K562 (cell line): ENCODE data around the gene TCF3. TPM values are rescaled to one million over a fixed set of nuclear protein-coding genes. Genes with fewer than 3 reads are reported as not detected.

Experiments used
- ATAC-seq: fragments of 200-7000 bp; cut with Tn5 transposase; 3 replicates; pipeline ENCODE4 v1.9.1; 2020; ENCODE audit warnings: moderate library complexity
- BruUV-seq: library from RNA; stranded (reverse); fragments of 400-500 nt; replicated peaks from 2 replicates; lab custom pipeline; 2021; lab: Mats Ljungman, UMichigan
- CTCF ChIA-PET: fragments of 300-600 bp; formaldehyde crosslinking; extraction: SDS; loops from one replicate; lab custom pipeline; 2021; ENCODE audit warnings: low intra/inter-chr PET ratio; lab: Yijun Ruan, JAX
- POLR2A ChIA-PET: fragments of 300-600, 350-650 bp; sonication (Branson Sonifier 250); formaldehyde crosslinking; extraction: SDS; loops from one replicate; lab custom pipeline; 2021; ENCODE audit warnings: antibody characterized with exemption, inconsistent platforms; lab: Yijun Ruan, JAX
- DNase-seq, 4 experiments: peaks; one replicate each; pipeline versions ENCODE4 v3.0.0 to v3.0.0-alpha.2; 2011 to 2018; ENCODE audit warnings: low spot score in 3 of 4, mixed read lengths in 3 of 4; ENCODE audit errors: extremely low read depth in 1 of 4
- FAIRE-seq: peaks from 2 replicates; lab custom pipeline; 2011; peaks lifted over from hg19 to GRCh38; lab: Jason Lieb, UNC
- H2AFZ ChIP-seq: 2 replicates; pipeline ENCODE4 v1.6.0; 2011; ENCODE audit warnings: low read depth, low read length, control low read depth, inconsistent platforms
- H3K27ac ChIP-seq: fragments of 200-600 bp; 3 replicates; pipeline ENCODE4 v1.8.0; 2011; ENCODE audit warnings: low read depth, mild to moderate bottlenecking, control low read depth, inconsistent platforms, low read length, moderate library complexity, mixed read lengths; ENCODE audit errors: extremely low read depth
- H3K27me3 ChIP-seq, 2 experiments: fragments of 300-600 bp in 1 of 2; 2 replicates in 1 of 2; 3 replicates in 1 of 2; pipeline versions ENCODE4 v1.6.0 to v1.8.0; 2011; ENCODE audit warnings: inconsistent platforms in 2 of 2, low read length in 2 of 2, mild to moderate bottlenecking in 1 of 2, mixed read lengths in 1 of 2, moderate library complexity in 1 of 2; ENCODE audit not compliant: control insufficient read depth in 2 of 2, insufficient read depth in 2 of 2
- H3K36me3 ChIP-seq: fragments of 300-600 bp; 3 replicates; pipeline ENCODE4 v1.8.0; 2011; ENCODE audit warnings: mild to moderate bottlenecking, low read length, inconsistent platforms; ENCODE audit not compliant: control insufficient read depth, insufficient read depth
- H3K4me1 ChIP-seq, 2 experiments: fragments of 200-600 bp in 1 of 2; replicated peaks in 1 of 2; 2 replicates in 1 of 2; 3 replicates in 1 of 2; pipeline versions ENCODE4 v1.5.1 to v1.8.0; 2011; ENCODE audit warnings: inconsistent platforms in 2 of 2, low read length in 2 of 2, mild to moderate bottlenecking in 1 of 2, mixed read lengths in 1 of 2, moderate library complexity in 1 of 2; ENCODE audit not compliant: control insufficient read depth in 2 of 2, insufficient read depth in 2 of 2
- H3K4me2 ChIP-seq: 2 replicates; pipeline ENCODE4 v1.6.1; 2011; ENCODE audit warnings: low read length, control low read depth, inconsistent platforms, mixed read lengths; ENCODE audit not compliant: insufficient read depth
- H3K4me3 ChIP-seq: fragments of 200-600 bp; sonication (generic), shearing (Covaris generic); 2 replicates; pipeline ENCODE4 v1.5.1; 2016; ENCODE audit warnings: control low read depth, inconsistent platforms
- H3K79me2 ChIP-seq: fragments of 200-600 bp; 3 replicates; pipeline ENCODE4 v1.8.0; 2011; ENCODE audit warnings: low read length, inconsistent platforms; ENCODE audit not compliant: control insufficient read depth, insufficient read depth
- H3K9ac ChIP-seq, 2 experiments: 2 replicates each; pipeline versions ENCODE4 v1.6.0 to v1.6.1; 2011; ENCODE audit warnings: low read depth in 2 of 2, low read length in 2 of 2, control low read depth in 1 of 2, inconsistent platforms in 1 of 2, mild to moderate bottlenecking in 1 of 2, mixed read lengths in 1 of 2; ENCODE audit not compliant: insufficient read depth in 1 of 2
- H3K9me1 ChIP-seq: one replicate; pipeline ENCODE4 v1.6.0; 2011; ENCODE audit warnings: inconsistent platforms, mild to moderate bottlenecking, low read length, moderate library complexity; ENCODE audit not compliant: control insufficient read depth, insufficient read depth
- H3K9me3 ChIP-seq: replicated peaks from 2 replicates; pipeline ENCODE4 v1.5.1; 2011; ENCODE audit warnings: low read depth, low read length, inconsistent platforms; ENCODE audit not compliant: control insufficient read depth, insufficient read depth
- H4K20me1 ChIP-seq: replicated peaks from 2 replicates; pipeline ENCODE4 v1.6.1; 2011; ENCODE audit warnings: low read length, inconsistent platforms, mixed read lengths; ENCODE audit not compliant: control insufficient read depth, insufficient read depth
- CBX3 ChIP-seq, 2 experiments: IDR thresholded peaks; 1 replicate in 1 of 2; 2 replicates in 1 of 2; pipeline ENCODE4 v1.6.1; 2012; ENCODE audit warnings: inconsistent platforms in 2 of 2, low read length in 2 of 2, borderline replicate concordance in 1 of 2, control low read depth in 1 of 2
- HNRNPK ChIP-seq: fragments of 200-400 bp; formaldehyde crosslinking; IDR thresholded peaks from one replicate; pipeline ENCODE4 v1.6.1; 2018; ENCODE audit warnings: mild to moderate bottlenecking, low read depth, low read length; ENCODE audit not compliant: poor library complexity, severe bottlenecking
- MAFK ChIP-seq: IDR thresholded peaks from 2 replicates; pipeline ENCODE4 v1.6.1; 2011; ENCODE audit warnings: low read length, improper control_type of control experiment
- POLR2G ChIP-seq: fragments of 200-400 bp; formaldehyde crosslinking; IDR thresholded peaks from 2 replicates; pipeline ENCODE4 v1.6.1; 2017; ENCODE audit warnings: low read depth, mild to moderate bottlenecking, antibody characterized with exemption, low read length, moderate library complexity
- RBM25 ChIP-seq: fragments of 200-400 bp; formaldehyde crosslinking; IDR thresholded peaks from 2 replicates; pipeline ENCODE4 v1.6.1; 2018; ENCODE audit warnings: low read length, low read depth, moderate library complexity; ENCODE audit not compliant: severe bottlenecking
- SNRNP70 ChIP-seq: fragments of 200-400 bp; formaldehyde crosslinking; optimal IDR thresholded peaks from 2 replicates; pipeline ENCODE3; 2017; ENCODE audit warnings: low read depth, low read length
- TARDBP ChIP-seq: fragments of 450-650 bp; IDR thresholded peaks from 2 replicates; pipeline ENCODE4 v1.6.1; 2016
- TRIM25 ChIP-seq: fragments of 450-650 bp; IDR thresholded peaks from 2 replicates; pipeline ENCODE4 v1.7.0; 2016; ENCODE audit warnings: borderline replicate concordance
- WGBS: fragments of 100-300 bp; shearing (Covaris generic); methylation state at CpG from one replicate; pipeline ENCODE4 v1.1.6; 2016; ENCODE audit warnings: low coverage, mixed read lengths; ENCODE audit not compliant: insufficient coverage; ENCODE audit errors: missing lambda C conversion rate; 5-methylcytosine and 5-hydroxymethylcytosine counted together
- in situ Hi-C: fragments of 300-500 bp; cut with MboI; formaldehyde crosslinking; loops from 4 replicates; pipeline ENCODE4 v1.15.0; 2018; ENCODE audit warnings: inconsistent platforms, mixed read lengths
- intact Hi-C: fragments of 100-400 bp; cut with micrococcal nuclease; formaldehyde crosslinking; loops from 2 replicates; pipeline ENCODE4 v1.14.2; 2022
- polyA plus RNA-seq, 8 experiments: library from polyadenylated mRNA; depleted of rRNA in 4 of 8; stranded (reverse) in 5 of 8; unstranded in 3 of 8; fragments of >200 nt; fragmentation: Nextera tagmentation in 2 of 8; fragmentation: Illumina TruSeq in 1 of 8; extraction: Ambion mirVana in 2 of 8; extraction: Trizol in 1 of 8; gene quantifications; 2 replicates each; pipeline versions ENCODE4 v1.2.1 to v1.2.3, GENCODE V29; 2011 to 2014; ENCODE audit warnings: inconsistent platforms in 1 of 8, missing spikeins in 1 of 8
- total RNA-seq, 7 experiments: library from RNA; depleted of rRNA in 6 of 7; stranded (reverse); fragments of >200 nt in 6 of 7; fragmentation: Illumina TruSeq in 2 of 7; extraction: Trizol in 2 of 7; gene quantifications; 2 replicates each; pipeline versions ENCODE4 v1.2.1 to v1.2.3, GENCODE V29; 2011 to 2021; ENCODE audit warnings: low replicate concordance in 1 of 7

TCF3 gene
- total and polyA plus RNA-seq, 9 of the 15 experiments (the other 6 are each of a cell fraction or from before 2014, with no cell fraction given): 5.6 to 259 (median 84.0) TPM

GRCh38 chr19:1585243-1585580, 67.2 kb downstream of the TCF3 start:
- ChIA-PET CTCF (no interaction called here), POLR2A (no interaction called here)
- no peak overlapping the region for H3K4me3 ChIP-seq
- H3K9ac ChIP-seq: no peak overlapping the region
- peaks cover 6 to 12% of the 10 kb centered on the region in 2 experiments; a peak in 4 of 5 replicates for H3K4me1 ChIP-seq
- no peaks in the 10 kb centered on the region for H3K27me3 ChIP-seq
- no peak for FAIRE-seq
- TF ChIP-seq MAFK (no peak), TARDBP (no peak), POLR2G (peak; percentile 6; the same call in 1 of the 2 replicates), CBX3 (IDR thresholded peaks at IDR 0.05; ENCODE audit: borderline replicate concordance in 1 of 2, low read length in 2 of 2) (no peak)
- H3K9me1 ChIP-seq: no peaks in the 10 kb centered on the region
- no TSS peak for BruUV-seq
- H3K79me2 ChIP-seq: peaks cover 52% of the 10 kb centered on the region
- no peaks in the 10 kb centered on the region for H4K20me1 ChIP-seq
- H3K4me2 ChIP-seq: no peak overlapping the region
- H3K9me3 ChIP-seq: no peaks in the 10 kb centered on the region
- ATAC-seq: no peak
- intact Hi-C loops: no loop called here
- H3K36me3 ChIP-seq: peaks cover 77% of the 10 kb centered on the region; the same call in 2 of the 3 replicates
- H3K27ac ChIP-seq: no peak overlapping the region
- WGBS: 100% methylated on average over 3 of the region's 13 CpGs
- peak in 1 of 4 experiments; percentile 6 for DNase-seq
- in situ Hi-C loops: no loop called here
- H2AFZ ChIP-seq: no peak overlapping the region

- Histone ChIP-seq H3K9me1 (no peaks in the 10 kb centered on the region), H3K4me1 (peaks cover 2 to 7% of the 10 kb centered on the region in 2 experiments; a peak in 4 of 5 replicates), H3K79me2 (peaks cover 47% of the 10 kb centered on the region), H3K4me3 (no peak overlapping the region), H3K9me3 (no peaks in the 10 kb centered on the region), H3K27ac (no peak overlapping the region), H2AFZ (no peak overlapping the region), H3K36me3 (peaks cover 78% of the 10 kb centered on the region; the same call in 2 of the 3 replicates), H3K9ac (no peak overlapping the region), H3K4me2 (no peak overlapping the region), H4K20me1 (no peaks in the 10 kb centered on the region), H3K27me3 (no peaks in the 10 kb centered on the region)
- intact Hi-C loops (no loop called here), in situ Hi-C loops (no loop called here)
- WGBS: 96% methylated on average over 53 of the region's 87 CpGs
- ChIA-PET CTCF (no interaction called here), POLR2A (no interaction called here)
- DNase-seq (no peak), ATAC-seq (no peak), FAIRE-seq (no peak)
- no TSS peak for BruUV-seq
- TF ChIP-seq TRIM25: no peak
- no peak for TF ChIP-seq HNRNPK
- no peak for TF ChIP-seq RBM25
- no peak for TF ChIP-seq SNRNP70
Measured at GRCh38 chr19:1584500-1585242, 67.7 kb downstream of the TCF3 start.
